K562 (cell line): ENCODE results near the gene RGS19. TPM values are rescaled to one million over a fixed set of nuclear protein-coding genes. Genes with fewer than 3 reads are reported as not detected.
A peak's percentile ranks its signal among the peaks of the same experiment; 100 is the strongest.

Source experiments
- CREBBP ChIP-seq: IDR thresholded peaks from one replicate; pipeline ENCODE4 v1.6.1; 2012; ENCODE audit warnings: low read depth, mild to moderate bottlenecking, control low read depth, inconsistent platforms, low read length
- FOXJ3 ChIP-seq: sonication (generic); formaldehyde crosslinking; IDR thresholded peaks from 2 replicates; pipeline ENCODE4 v1.4.0; 2020; ENCODE audit warnings: mild to moderate bottlenecking, missing genetic modification reagents
- GABPB1 ChIP-seq: sonication (generic); formaldehyde crosslinking; IDR thresholded peaks from 2 replicates; pipeline ENCODE4 v1.8.0; 2022; ENCODE audit warnings: mild to moderate bottlenecking, missing genetic modification reagents
- HMG20A ChIP-seq: fragments of 450-650 bp; formaldehyde crosslinking; conservative IDR thresholded peaks from 2 replicates; pipeline ENCODE4 v1.4.0; 2020; ENCODE audit warnings: mild to moderate bottlenecking, mixed read lengths
- HNRNPL ChIP-seq: fragments of 200-400 bp; formaldehyde crosslinking; IDR thresholded peaks from 2 replicates; pipeline ENCODE4 v1.6.1; 2017; ENCODE audit warnings: low read depth, mild to moderate bottlenecking, low read length
- ZFX ChIP-seq: sonication (generic); formaldehyde crosslinking; IDR thresholded peaks from 2 replicates; pipeline ENCODE4 v1.8.0; 2022; ENCODE audit warnings: mild to moderate bottlenecking, missing genetic modification reagents, moderate library complexity
- ZNF146 ChIP-seq: IDR thresholded peaks from one replicate; pipeline ENCODE4 v1.6.1; 2018; ENCODE audit warnings: missing compliant biosample characterization; ENCODE audit not compliant: unreplicated experiment
- ZNF766 ChIP-seq: fragments of 200-800 bp; sonication (Bioruptor generic); conservative IDR thresholded peaks from 2 replicates; pipeline ENCODE4 v1.6.1; 2016; ENCODE audit warnings: missing genetic modification characterization, missing compliant biosample characterization
- polyA plus RNA-seq, 8 experiments: library from polyadenylated mRNA; depleted of rRNA in 4 of 8; stranded (reverse) in 5 of 8; unstranded in 3 of 8; fragments of >200 nt; fragmentation: Nextera tagmentation in 2 of 8; fragmentation: Illumina TruSeq in 1 of 8; extraction: Ambion mirVana in 2 of 8; extraction: Trizol in 1 of 8; gene quantifications; 2 replicates each; pipeline versions ENCODE4 v1.2.1 to v1.2.3, GENCODE V29; 2011 to 2014; ENCODE audit warnings: inconsistent platforms in 1 of 8, missing spikeins in 1 of 8
- total RNA-seq, 7 experiments: library from RNA; depleted of rRNA in 6 of 7; stranded (reverse); fragments of >200 nt in 6 of 7; fragmentation: Illumina TruSeq in 2 of 7; extraction: Trizol in 2 of 7; gene quantifications; 2 replicates each; pipeline versions ENCODE4 v1.2.1 to v1.2.3, GENCODE V29; 2011 to 2021; ENCODE audit warnings: low replicate concordance in 1 of 7
- TF ChIP-seq, protein P1 (sequence below): fragments of 450-650 bp; IDR thresholded peaks from 2 replicates; pipeline ENCODE4 v1.6.1; 2016; ENCODE audit warnings: borderline replicate concordance
- TF ChIP-seq, protein P2 (sequence below): fragments of 200-800 bp; sonication (Bioruptor generic); IDR thresholded peaks from 2 replicates; pipeline ENCODE4 v1.6.1; 2017; ENCODE audit warnings: missing genetic modification characterization, missing compliant biosample characterization
- TF ChIP-seq, protein P3 (sequence below): fragments of 450-650 bp; IDR thresholded peaks from 2 replicates; pipeline ENCODE4 v1.6.1; 2017; ENCODE audit warnings: antibody characterized with exemption, mild to moderate bottlenecking
- TF ChIP-seq, protein P4 (sequence below), 2 experiments: fragments of 200-800 bp in 1 of 2; sonication (Bioruptor generic) in 1 of 2; sonication (generic) in 1 of 2; formaldehyde crosslinking in 1 of 2; IDR thresholded peaks in 1 of 2; conservative IDR thresholded peaks in 1 of 2; 2 replicates each; pipeline versions ENCODE4 v1.5.0 to v1.6.1; 2016 to 2020; ENCODE audit warnings: missing compliant biosample characterization in 1 of 2, missing genetic modification characterization in 1 of 2, missing genetic modification reagents in 1 of 2
- TF ChIP-seq, protein P5 (sequence below), 2 experiments: fragments of 450-650 bp in 1 of 2; sonication (generic) in 1 of 2; formaldehyde crosslinking; conservative IDR thresholded peaks; 2 replicates each; pipeline versions ENCODE4 v1.4.0 to v1.8.1; 2020 to 2022; ENCODE audit warnings: mild to moderate bottlenecking in 1 of 2, missing genetic modification reagents in 1 of 2

The RGS19 gene
- total and polyA plus RNA-seq, 9 of the 15 experiments (the other 6 are each of a cell fraction or from before 2014, with no cell fraction given): 0.41 to 23.7 (median 14.6) TPM

DNA sequence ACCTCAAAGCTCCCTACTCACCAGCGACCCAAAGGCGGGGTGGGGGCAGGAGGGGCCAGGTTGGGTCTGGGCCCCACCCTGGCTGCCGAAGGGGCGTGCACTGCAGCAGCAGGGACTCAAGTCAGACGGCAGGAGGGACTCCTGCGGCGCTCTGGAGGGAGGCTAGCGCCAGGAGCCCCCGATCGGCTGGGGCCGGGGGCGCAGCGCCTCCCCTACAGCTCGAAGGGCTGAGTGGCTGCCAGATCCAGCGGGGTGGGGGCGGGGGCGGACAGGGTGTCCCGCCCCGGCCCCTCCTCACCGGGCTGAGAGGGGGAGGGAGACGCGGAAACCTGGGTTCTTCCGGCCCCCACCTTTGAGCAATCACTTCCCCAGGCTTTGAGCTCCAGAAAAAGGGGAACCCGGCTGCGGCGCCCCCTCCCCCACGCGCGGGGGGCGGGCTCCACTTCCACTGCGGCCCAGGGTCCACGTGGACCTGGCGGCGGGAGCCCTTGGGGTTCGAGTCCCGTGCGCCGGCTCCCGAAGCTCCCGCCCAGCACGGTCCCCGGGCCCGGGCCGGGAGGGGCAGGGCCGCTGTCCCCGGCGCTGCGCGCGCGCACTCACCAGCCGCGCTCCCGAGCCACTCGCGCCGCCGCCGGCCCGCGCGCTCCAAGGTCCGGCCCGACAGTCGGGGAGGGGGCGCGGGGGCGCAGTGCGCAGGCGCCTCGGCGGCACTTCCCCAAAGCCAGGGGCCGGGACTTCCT, at the start of gene RGS19 (continued):
- TF ChIP-seq, protein P1, sequence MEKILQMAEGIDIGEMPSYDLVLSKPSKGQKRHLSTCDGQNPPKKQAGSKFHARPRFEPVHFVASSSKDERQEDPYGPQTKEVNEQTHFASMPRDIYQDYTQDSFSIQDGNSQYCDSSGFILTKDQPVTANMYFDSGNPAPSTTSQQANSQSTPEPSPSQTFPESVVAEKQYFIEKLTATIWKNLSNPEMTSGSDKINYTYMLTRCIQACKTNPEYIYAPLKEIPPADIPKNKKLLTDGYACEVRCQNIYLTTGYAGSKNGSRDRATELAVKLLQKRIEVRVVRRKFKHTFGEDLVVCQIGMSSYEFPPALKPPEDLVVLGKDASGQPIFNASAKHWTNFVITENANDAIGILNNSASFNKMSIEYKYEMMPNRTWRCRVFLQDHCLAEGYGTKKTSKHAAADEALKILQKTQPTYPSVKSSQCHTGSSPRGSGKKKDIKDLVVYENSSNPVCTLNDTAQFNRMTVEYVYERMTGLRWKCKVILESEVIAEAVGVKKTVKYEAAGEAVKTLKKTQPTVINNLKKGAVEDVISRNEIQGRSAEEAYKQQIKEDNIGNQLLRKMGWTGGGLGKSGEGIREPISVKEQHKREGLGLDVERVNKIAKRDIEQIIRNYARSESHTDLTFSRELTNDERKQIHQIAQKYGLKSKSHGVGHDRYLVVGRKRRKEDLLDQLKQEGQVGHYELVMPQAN: peak; percentile 41; the same call in 1 of the 2 replicates
- TF ChIP-seq HNRNPL (no peak), ZNF146 (CRISPR knock-in tag) (no peak), HMG20A (no peak), ZNF766 (CRISPR knock-in tag) (peak; percentile 52; the same call in 1 of the 2 replicates), GABPB1 (CRISPR knock-in tag) (peak; percentile 33), ZFX (CRISPR knock-in tag) (peak; percentile 71), FOXJ3 (no peak), CREBBP (no peak)
- TF ChIP-seq, protein P2, sequence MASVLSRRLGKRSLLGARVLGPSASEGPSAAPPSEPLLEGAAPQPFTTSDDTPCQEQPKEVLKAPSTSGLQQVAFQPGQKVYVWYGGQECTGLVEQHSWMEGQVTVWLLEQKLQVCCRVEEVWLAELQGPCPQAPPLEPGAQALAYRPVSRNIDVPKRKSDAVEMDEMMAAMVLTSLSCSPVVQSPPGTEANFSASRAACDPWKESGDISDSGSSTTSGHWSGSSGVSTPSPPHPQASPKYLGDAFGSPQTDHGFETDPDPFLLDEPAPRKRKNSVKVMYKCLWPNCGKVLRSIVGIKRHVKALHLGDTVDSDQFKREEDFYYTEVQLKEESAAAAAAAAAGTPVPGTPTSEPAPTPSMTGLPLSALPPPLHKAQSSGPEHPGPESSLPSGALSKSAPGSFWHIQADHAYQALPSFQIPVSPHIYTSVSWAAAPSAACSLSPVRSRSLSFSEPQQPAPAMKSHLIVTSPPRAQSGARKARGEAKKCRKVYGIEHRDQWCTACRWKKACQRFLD (CRISPR knock-in tag): 0 out of 2 replicates have a peak, but pooled peaks have one; percentile 59
- TF ChIP-seq, protein P3, sequence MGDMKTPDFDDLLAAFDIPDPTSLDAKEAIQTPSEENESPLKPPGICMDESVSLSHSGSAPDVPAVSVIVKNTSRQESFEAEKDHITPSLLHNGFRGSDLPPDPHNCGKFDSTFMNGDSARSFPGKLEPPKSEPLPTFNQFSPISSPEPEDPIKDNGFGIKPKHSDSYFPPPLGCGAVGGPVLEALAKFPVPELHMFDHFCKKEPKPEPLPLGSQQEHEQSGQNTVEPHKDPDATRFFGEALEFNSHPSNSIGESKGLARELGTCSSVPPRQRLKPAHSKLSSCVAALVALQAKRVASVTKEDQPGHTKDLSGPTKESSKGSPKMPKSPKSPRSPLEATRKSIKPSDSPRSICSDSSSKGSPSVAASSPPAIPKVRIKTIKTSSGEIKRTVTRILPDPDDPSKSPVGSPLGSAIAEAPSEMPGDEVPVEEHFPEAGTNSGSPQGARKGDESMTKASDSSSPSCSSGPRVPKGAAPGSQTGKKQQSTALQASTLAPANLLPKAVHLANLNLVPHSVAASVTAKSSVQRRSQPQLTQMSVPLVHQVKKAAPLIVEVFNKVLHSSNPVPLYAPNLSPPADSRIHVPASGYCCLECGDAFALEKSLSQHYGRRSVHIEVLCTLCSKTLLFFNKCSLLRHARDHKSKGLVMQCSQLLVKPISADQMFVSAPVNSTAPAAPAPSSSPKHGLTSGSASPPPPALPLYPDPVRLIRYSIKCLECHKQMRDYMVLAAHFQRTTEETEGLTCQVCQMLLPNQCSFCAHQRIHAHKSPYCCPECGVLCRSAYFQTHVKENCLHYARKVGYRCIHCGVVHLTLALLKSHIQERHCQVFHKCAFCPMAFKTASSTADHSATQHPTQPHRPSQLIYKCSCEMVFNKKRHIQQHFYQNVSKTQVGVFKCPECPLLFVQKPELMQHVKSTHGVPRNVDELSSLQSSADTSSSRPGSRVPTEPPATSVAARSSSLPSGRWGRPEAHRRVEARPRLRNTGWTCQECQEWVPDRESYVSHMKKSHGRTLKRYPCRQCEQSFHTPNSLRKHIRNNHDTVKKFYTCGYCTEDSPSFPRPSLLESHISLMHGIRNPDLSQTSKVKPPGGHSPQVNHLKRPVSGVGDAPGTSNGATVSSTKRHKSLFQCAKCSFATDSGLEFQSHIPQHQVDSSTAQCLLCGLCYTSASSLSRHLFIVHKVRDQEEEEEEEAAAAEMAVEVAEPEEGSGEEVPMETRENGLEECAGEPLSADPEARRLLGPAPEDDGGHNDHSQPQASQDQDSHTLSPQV: no peak
- TF ChIP-seq, protein P4, sequence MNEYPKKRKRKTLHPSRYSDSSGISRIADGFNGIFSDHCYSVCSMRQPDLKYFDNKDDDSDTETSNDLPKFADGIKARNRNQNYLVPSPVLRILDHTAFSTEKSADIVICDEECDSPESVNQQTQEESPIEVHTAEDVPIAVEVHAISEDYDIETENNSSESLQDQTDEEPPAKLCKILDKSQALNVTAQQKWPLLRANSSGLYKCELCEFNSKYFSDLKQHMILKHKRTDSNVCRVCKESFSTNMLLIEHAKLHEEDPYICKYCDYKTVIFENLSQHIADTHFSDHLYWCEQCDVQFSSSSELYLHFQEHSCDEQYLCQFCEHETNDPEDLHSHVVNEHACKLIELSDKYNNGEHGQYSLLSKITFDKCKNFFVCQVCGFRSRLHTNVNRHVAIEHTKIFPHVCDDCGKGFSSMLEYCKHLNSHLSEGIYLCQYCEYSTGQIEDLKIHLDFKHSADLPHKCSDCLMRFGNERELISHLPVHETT (CRISPR knock-in tag; conservative IDR thresholded peaks at IDR 0.05 in 1 of 2, IDR thresholded peaks at IDR 0.05 in 1 of 2): peak in 1 of 2 experiments; percentile 78; a peak in 1 of 4 replicates
- TF ChIP-seq, protein P5, sequence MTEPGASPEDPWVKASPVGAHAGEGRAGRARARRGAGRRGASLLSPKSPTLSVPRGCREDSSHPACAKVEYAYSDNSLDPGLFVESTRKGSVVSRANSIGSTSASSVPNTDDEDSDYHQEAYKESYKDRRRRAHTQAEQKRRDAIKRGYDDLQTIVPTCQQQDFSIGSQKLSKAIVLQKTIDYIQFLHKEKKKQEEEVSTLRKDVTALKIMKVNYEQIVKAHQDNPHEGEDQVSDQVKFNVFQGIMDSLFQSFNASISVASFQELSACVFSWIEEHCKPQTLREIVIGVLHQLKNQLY (CRISPR knock-in tag; conservative IDR thresholded peaks at IDR 0.05): no peak
